HG02981 (cell line): ENCODE results near the gene ATXN1.

Source experiments
- ATAC-seq: cut with Tn5 transposase; IDR thresholded peaks from one replicate; pipeline ENCODE4 v1.9.1; 2021; ENCODE audit warnings: mild to moderate bottlenecking, moderate library complexity; ENCODE audit not compliant: unreplicated experiment

Gene ATXN1

DNA sequence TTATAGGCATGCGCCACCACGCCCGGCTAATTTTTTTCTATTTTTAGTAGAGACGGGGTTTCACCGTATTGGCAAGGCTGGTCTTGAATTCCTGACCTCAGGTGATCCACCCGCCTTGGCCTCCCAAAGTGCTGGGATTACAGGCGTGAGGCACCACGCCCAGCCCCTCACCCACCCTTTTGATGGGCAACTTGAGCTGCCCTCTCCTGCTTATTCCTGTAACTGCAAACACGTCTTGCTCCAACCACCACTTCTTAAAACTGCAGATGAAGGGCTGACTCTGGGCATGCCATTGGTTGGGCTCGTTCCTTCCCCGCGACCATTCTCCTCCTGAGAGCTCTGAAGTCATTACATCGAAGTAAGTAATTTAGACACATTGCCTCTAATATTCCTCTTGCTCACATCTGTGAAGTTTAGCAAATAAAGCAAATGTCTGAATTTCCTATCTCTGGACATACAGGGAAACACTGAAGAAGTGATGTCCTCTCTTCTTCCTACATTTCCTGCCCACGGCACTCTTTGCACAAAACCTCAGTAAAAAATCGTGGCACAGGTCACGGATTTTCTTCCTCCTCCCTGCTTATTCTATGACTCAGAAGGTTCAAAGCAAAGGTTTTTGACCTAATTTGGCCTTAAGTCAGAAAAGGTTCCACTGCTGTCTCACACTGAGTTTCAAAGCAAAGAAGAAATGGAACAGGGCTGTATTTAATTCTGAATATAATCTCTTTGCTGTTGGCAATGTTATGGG is 405.4 kb downstream of the ATXN1 start:
- no peak for ATAC-seq

- ATAC-seq = no peak
Observed at GRCh38 chr6:16355238-16355637, 406.0 kb downstream of the ATXN1 start.

DNA sequence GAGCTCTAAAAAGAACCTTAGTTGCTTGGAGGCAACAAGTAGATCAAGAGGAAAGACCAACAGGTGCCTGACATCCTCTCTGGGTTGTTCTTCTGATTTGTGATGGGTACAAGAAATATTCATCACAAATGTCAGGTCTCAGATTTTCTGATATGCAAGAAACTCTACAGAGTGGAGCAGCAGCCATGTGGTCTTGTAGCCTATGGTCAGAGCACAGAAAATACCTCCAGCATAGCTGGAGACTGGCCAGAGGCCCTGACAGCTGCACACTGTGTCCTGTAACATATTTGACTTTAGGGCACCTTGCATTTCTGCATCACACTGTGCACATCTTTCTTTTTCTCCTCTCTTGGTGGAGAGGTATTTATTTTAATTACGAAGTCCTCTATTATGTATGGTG is 406.6 kb downstream of the ATXN1 start:
- ATAC-seq = no peak

GRCh38 chr6:16352821-16353438 is 408.3 kb downstream of the ATXN1 start:
- no peak for ATAC-seq

DNA sequence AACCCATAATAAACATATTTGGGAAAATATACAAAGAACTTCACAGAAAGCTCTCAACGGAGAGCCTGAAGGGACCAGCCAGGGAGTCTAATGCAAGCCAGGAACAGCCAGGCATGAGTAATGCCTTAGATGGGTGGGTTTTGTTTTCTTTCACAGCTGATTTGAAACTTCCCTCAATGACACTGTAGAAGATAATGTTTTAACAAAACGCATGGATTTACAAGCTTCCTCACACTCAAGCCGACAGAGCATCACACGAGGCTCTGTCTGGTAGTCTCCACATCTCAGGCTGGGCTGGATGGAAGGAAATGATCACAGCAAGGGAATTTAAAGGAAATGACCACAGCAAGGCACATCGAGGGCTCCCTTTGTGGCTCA is 409.0 kb downstream of the ATXN1 start:
- ATAC-seq = no peak

DNA sequence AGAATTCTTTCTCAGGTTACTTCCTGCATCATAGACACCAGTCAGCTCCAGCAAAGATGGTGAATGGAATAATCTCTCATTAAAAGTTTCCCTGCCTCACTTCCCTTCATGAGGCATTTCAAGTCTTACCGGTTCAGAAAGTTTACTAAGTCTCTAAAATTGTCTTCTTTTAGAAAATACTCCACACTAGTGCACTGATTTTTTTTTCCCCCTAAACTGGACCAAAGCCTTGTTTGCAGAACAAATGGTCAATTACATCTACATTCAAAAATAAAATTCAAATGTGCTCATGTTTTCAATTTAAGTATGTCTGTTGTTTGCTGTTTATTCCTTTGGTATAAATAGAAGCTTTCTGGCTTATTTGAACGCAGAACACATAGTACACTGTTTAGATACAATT is 411.7 kb downstream of the ATXN1 start:
- ATAC-seq = no peak

- no peak for ATAC-seq
Observed at GRCh38 chr6:16346831-16347230, 414.4 kb downstream of the ATXN1 start.

DNA sequence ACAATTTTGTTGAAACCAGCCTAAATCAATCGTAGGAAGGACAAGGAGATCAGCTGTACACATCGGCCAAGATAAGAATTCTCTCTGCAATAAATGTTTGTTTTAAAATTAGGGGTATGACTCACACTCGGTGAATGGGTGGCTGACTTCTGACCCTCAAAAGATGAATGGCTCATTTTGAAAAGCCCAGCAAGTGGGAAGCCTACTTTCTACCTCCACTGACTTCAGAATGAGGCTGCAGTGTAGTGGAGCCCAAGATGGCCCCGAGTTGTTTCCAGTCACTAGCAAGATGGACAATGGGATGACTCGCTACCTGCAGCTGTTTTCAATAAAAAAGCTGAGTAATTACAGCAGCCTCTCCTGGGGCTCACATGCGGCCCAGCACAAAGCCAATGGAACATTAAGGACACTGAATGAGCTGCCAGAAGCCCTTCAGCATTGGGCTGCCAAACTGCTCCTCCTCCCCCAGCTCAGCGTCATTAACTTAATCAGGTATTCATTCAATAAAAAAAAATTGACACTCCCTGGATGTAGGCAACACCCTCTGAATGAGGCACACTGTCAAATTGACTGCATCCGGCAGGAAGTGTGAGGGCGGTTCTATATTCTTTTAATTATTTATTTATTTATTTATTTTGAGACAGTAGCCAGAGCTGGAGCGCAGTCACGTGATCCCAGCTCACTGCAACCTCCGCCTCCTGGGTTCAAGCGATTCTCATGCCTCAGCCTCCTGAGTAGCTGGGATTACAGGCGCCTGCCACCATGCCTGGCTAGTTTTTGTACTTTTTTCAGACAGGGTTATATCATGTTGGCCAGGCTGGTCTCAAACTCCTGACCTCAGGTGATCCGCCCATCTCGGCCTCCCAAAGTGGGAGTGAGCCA is 415.6 kb downstream of the ATXN1 start:
- ATAC-seq = no peak

GRCh38 chr6:16344756-16345155 is 416.5 kb downstream of the ATXN1 start:
- ATAC-seq = no peak

- no peak for ATAC-seq
Observed at GRCh38 chr6:16343593-16343992, 417.7 kb downstream of the ATXN1 start.

DNA sequence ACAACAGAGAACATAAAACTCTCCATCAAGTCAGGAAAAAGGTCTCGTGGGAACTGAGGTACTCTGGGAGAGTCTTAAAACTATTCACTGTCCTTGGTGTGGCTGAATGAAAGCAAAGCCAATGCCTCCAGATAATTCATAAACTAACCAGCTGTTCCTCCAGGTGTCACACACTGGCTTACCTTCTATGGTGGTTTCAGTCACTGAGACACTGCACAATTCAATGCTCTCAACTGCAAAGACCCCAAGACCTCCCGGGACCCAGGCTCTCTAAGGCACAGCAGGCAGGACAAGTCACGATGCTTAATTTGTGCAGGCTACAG is 422.0 kb downstream of the ATXN1 start:
- no peak for ATAC-seq

- no peak for ATAC-seq
Observed at GRCh38 chr6:16338577-16339264, 422.5 kb downstream of the ATXN1 start.

- no peak for ATAC-seq
Observed at GRCh38 chr6:16337295-16337975, 423.8 kb downstream of the ATXN1 start.

GRCh38 chr6:16336911-16337294 is 424.4 kb downstream of the ATXN1 start:
- no peak for ATAC-seq

- ATAC-seq = no peak
Observed at GRCh38 chr6:16336056-16336818, 425.0 kb downstream of the ATXN1 start.

GRCh38 chr6:16335176-16335575 is 426.1 kb downstream of the ATXN1 start:
- no peak for ATAC-seq

GRCh38 chr6:16334671-16335070 is 426.6 kb downstream of the ATXN1 start:
- no peak for ATAC-seq

- ATAC-seq = no peak
Observed at GRCh38 chr6:16333580-16333979, 427.7 kb downstream of the ATXN1 start.

GRCh38 chr6:16332175-16332542 is 429.1 kb downstream of the ATXN1 start:
- peak; percentile 77 for ATAC-seq
